GM12892 (cell line): Measurements from ENCODE around the gene ABHD17A.

Experiments used
- DNase-seq: peaks from one replicate; pipeline ENCODE4 v3.0.0; 2011; ENCODE audit not compliant: insufficient read length
- FAIRE-seq: peaks from 2 replicates; lab custom pipeline; 2011; peaks lifted over from hg19 to GRCh38; lab: Jason Lieb, UNC
- POLR2A ChIP-seq: IDR thresholded peaks from 2 replicates; pipeline ENCODE4 v1.6.1; 2011; ENCODE audit warnings: low read depth, low read length, control low read depth
- POLR2AphosphoS5 ChIP-seq: IDR thresholded peaks from 2 replicates; pipeline ENCODE4 v1.6.1; 2011; ENCODE audit warnings: low read depth, low read length, control low read depth
- TAF1 ChIP-seq: IDR thresholded peaks from 2 replicates; pipeline ENCODE4 v1.6.1; 2011; ENCODE audit warnings: low read depth, mild to moderate bottlenecking, control low read depth, low read length, borderline replicate concordance

ABHD17A gene

DNA sequence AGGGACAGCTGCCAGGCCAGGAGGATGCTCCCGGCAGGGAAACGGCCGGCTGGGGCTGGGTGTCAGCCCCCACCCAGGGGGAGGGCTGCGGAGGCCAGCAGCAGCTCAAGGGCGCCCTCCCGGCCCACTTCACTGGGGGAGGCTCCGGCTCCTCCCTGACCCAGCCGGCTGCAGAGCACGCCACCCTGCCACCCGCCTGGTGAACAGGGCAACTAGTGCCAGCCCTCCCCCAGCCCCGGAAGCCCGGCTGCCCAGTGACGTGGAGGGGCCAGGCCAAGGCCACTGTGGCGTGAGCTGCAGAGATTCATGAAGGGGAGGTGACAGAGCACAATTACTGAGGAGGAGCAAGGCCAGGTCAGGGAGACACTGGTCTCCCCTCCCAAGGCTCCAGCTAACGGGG, 51.8 kb downstream of the ABHD17A start:
- no peak for FAIRE-seq

DNA sequence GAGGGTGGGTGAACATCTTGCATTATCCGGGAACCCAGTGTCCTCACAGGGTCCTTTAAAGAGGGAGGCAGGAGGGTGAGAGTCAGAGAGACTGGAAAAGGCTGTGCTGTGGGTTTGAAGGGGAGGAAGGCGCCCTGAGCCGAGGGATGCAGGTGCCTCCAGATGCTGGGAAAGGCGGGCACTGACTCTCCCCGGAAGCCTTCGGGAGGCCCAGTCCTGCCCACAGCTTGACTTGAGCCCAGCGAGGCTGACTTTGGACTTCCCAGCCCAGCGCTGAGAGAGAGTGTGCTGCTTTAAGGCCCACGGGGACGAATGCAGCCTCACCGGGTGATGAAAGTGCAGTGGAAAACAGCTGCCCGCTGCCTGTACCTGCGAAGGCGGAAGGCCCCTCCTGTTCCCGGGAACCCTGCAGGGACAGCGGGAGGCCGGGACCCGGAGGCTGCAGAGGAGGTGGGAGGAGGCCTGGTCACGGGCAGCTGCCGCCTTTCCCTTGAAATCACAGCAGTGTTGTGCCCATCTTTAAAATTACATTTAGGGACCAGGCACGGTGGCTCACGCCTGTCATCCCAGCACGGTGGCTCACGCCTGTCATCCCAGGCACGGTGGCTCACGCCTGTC, 53.1 kb downstream of the ABHD17A start:
- TF ChIP-seq POLR2AphosphoS5 = no peak
- TF ChIP-seq TAF1 = no peak
- TF ChIP-seq POLR2A = no peak
- DNase-seq = no peak
- no peak for FAIRE-seq

More for the DNA sequence above, 51.8 kb downstream of the ABHD17A start:
- TF ChIP-seq TAF1 (no peak), POLR2A (no peak), POLR2AphosphoS5 (no peak)
- DNase-seq = no peak

DNA sequence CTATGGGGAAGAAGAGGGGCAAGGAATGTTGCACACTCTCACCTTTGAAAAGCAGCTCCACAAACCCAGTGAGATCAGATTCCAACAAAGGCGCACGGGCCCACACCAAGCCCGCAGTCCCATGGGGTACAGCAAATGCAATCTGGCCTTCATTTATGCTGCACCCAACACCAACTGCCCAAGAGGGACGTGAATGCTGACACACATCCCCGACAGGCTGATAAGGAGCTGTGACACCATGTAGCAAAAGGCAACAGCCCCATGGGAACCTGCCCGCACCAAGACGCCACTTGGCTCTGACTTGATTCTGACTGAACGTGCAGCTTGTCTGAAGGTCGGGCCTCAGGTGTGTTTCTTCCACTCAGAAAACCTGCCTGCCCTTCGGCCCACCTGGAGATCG, 54.3 kb downstream of the ABHD17A start:
- no peak for DNase-seq
- FAIRE-seq = no peak
- no peak for TF ChIP-seq TAF1
- no peak for TF ChIP-seq POLR2A
- TF ChIP-seq POLR2AphosphoS5 = no peak

GRCh38 chr19:1830568-1830967, 54.7 kb downstream of the ABHD17A start:
- TF ChIP-seq POLR2AphosphoS5 (no peak), TAF1 (no peak), POLR2A (no peak)
- DNase-seq = no peak
- no peak for FAIRE-seq

- DNase-seq (no peak), FAIRE-seq (no peak)
- TF ChIP-seq POLR2A = no peak
Measured at GRCh38 chr19:1829958-1830357, 55.3 kb downstream of the ABHD17A start.

- no peak for DNase-seq
- TF ChIP-seq POLR2AphosphoS5 (no peak), POLR2A (no peak)
- no peak for FAIRE-seq
Measured at GRCh38 chr19:1828279-1829238, 56.7 kb downstream of the ABHD17A start.

- FAIRE-seq = no peak
Measured at GRCh38 chr19:1827566-1828278, 57.6 kb downstream of the ABHD17A start.

More at GRCh38 chr19:1827566-1828278, 57.6 kb downstream of the ABHD17A start:
- no peak for DNase-seq
- TF ChIP-seq TAF1 (no peak), POLR2A (no peak), POLR2AphosphoS5 (no peak)
